OCI-LY1 (cell line): ENCODE data around the gene SPATA1.

Source experiments
- EZH2 ChIP-seq: fragments of 200-600 bp; sonication (generic), shearing (Covaris generic); IDR thresholded peaks from 2 replicates; pipeline ENCODE4 v1.8.0; 2017; ENCODE audit warnings: borderline replicate concordance, mixed run types, mild to moderate bottlenecking, antibody characterized with exemption, low read length, moderate library complexity, mixed read lengths
- TF ChIP-seq, protein P1 (sequence below): fragments of 200-600 bp; sonication (generic), shearing (Covaris generic); IDR thresholded peaks from 2 replicates; pipeline ENCODE4 v1.5.1; 2017; ENCODE audit warnings: mild to moderate bottlenecking, antibody characterized with exemption, low read length, moderate library complexity, mixed read lengths

DNA sequence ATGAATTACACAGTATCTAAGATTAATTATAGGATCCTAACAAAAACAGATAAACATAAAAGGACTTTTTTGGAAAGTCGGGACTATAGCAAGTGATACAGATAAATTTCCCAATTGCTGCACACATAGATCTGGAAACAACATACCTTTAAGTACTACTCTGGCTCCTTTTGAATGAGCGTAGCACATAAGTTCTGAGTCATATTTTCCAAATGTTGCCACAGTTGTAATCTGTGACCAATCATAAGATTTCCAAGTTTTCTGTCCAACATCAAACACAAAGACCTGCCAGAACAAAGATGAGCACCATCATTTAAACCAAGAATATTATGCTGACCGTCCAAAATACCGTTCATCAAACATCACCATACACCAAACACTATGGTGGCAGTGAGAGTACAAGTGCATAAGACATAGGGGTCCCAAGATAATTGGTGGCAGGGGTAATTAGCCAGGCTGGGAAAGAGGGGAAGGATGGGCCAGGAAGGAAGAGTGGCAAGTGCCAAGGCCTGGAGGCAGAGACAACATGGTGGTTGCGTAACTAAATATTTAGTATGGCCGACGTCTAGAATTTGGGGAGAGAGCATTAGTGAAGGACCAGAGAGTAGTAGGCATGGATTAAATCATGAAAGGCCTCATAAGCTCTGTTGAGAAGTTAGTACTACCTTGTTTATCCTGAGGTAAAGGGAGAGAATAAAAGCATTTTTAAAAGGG, 64.4 kb downstream of the SPATA1 start:
- no peak for TF ChIP-seq EZH2
- TF ChIP-seq, protein P1, sequence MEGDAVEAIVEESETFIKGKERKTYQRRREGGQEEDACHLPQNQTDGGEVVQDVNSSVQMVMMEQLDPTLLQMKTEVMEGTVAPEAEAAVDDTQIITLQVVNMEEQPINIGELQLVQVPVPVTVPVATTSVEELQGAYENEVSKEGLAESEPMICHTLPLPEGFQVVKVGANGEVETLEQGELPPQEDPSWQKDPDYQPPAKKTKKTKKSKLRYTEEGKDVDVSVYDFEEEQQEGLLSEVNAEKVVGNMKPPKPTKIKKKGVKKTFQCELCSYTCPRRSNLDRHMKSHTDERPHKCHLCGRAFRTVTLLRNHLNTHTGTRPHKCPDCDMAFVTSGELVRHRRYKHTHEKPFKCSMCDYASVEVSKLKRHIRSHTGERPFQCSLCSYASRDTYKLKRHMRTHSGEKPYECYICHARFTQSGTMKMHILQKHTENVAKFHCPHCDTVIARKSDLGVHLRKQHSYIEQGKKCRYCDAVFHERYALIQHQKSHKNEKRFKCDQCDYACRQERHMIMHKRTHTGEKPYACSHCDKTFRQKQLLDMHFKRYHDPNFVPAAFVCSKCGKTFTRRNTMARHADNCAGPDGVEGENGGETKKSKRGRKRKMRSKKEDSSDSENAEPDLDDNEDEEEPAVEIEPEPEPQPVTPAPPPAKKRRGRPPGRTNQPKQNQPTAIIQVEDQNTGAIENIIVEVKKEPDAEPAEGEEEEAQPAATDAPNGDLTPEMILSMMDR: no peak
